Left lung (tissue), 10 donors: ENCODE data around the gene PCBP3. TPM values are rescaled to one million over a fixed set of nuclear protein-coding genes. Genes with fewer than 3 reads are reported as not detected.
"Not testable (repeated sequence)": the region's sequence is repeated elsewhere in the genome, so short reads cannot be mapped to it uniquely, and the experiment has no call there.

Experiments
- ATAC-seq: fragments of 200-7000 bp; cut with Tn5 transposase; one replicate; pipeline ENCODE4 v1.9.1; 2020; ENCODE audit warnings: moderate library complexity
- DNase-seq, 4 donors: peaks; one replicate each; pipeline ENCODE4 v3.0.0-alpha.2; 2013 to 2020
- H3K27ac ChIP-seq, 2 donors: fragments of 200-600 bp; sonication (generic) in 1 of 2; one replicate each; pipeline versions ENCODE4 v1.5.0 to v1.8.0; 2020 to 2021
- H3K27me3 ChIP-seq, 2 donors: fragments of 200-600 bp; sonication (generic) in 1 of 2; one replicate each; pipeline versions ENCODE4 v1.5.0 to v1.8.0; 2020 to 2021
- H3K36me3 ChIP-seq, 2 donors: fragments of 200-600 bp; sonication (generic) in 1 of 2; one replicate each; pipeline versions ENCODE4 v1.5.0 to v1.8.0; 2020 to 2021
- H3K4me1 ChIP-seq, 2 donors: fragments of 200-600 bp; one replicate each; pipeline ENCODE4 v1.8.0; 2021
- H3K4me3 ChIP-seq, 2 donors: fragments of 200-600 bp; sonication (generic) in 1 of 2; one replicate each; pipeline versions ENCODE4 v1.5.0 to v1.8.0; 2020 to 2021; ENCODE audit warnings: mild to moderate bottlenecking in 1 of 2
- H3K9me3 ChIP-seq, 2 donors: fragments of 200-600 bp; sonication (generic) in 1 of 2; one replicate each; pipeline versions ENCODE4 v1.5.0 to v1.8.0; 2020 to 2021
- intact Hi-C, 2 donors: fragments of 100-400 bp; cut with DNase I; formaldehyde crosslinking; loops; one replicate each; pipeline versions ENCODE4 v1.11.2 to v1.14.2; 2022
- polyA plus RNA-seq, 6 donors: library from polyadenylated mRNA; unstranded; fragments of 120-200 nt; gene quantifications; one replicate each; pipeline ENCODE4 v1.2.1, GENCODE V29; 2013; ENCODE audit not compliant: insufficient read length in 6 of 6
- total RNA-seq, 2 donors: library from RNA; stranded (reverse); fragmentation: NEBNext Ultra II Directional; extraction: Animal tissue kit (Norgen Biotek cat#: 25700); gene quantifications; one replicate each; pipeline ENCODE4 v1.2.1, GENCODE V29; 2021
- TF ChIP-seq, protein P1 (sequence below), 2 donors: fragments of 200-600 bp; sonication (generic) in 1 of 2; IDR thresholded peaks; one replicate each; pipeline versions ENCODE4 v1.5.0 to v1.8.0; 2021; ENCODE audit warnings: antibody characterized with exemption in 2 of 2
- donor health status: DM: no; HTN: yes; CAD: no.
- donor health status: DM: no; HTN: no; CAD: no.

Gene PCBP3
- total and polyA plus RNA-seq, 8 donors, result 2.1 to 13.8 (median 3.0) TPM

DNA sequence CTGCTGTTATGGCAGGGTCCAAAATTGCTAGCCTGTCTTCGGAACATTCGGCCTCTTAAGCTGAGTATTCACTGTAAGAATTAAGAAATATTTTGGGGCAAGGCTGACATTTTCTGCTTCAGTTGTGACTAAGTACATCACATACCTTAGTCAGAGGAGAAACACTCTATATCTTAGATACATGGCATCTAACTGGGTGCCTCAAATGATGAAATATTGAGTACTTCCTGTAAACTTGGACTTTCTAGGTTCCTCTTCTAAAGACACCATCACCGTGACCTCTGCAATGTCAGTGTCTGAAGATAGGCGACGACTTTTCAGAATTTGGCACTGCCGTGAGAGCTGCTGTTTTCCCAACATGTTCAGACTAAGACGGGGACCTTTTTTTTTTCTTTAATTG, 65.6 kb downstream of the PCBP3 start:
- Histone ChIP-seq H3K4me3 (no peak overlapping the region), H3K27ac (peak overlapping the region in 1 of 2 donors; percentile 74), H3K36me3 (no peaks in the 10 kb centered on the region), H3K9me3 (peaks cover 0 to 11% of the 10 kb centered on the region in 2 donors), H3K4me1 (peaks cover 0 to 8% of the 10 kb centered on the region in 2 donors), H3K27me3 (no peaks in the 10 kb centered on the region)
- TF ChIP-seq, protein P1, sequence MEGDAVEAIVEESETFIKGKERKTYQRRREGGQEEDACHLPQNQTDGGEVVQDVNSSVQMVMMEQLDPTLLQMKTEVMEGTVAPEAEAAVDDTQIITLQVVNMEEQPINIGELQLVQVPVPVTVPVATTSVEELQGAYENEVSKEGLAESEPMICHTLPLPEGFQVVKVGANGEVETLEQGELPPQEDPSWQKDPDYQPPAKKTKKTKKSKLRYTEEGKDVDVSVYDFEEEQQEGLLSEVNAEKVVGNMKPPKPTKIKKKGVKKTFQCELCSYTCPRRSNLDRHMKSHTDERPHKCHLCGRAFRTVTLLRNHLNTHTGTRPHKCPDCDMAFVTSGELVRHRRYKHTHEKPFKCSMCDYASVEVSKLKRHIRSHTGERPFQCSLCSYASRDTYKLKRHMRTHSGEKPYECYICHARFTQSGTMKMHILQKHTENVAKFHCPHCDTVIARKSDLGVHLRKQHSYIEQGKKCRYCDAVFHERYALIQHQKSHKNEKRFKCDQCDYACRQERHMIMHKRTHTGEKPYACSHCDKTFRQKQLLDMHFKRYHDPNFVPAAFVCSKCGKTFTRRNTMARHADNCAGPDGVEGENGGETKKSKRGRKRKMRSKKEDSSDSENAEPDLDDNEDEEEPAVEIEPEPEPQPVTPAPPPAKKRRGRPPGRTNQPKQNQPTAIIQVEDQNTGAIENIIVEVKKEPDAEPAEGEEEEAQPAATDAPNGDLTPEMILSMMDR (IDR thresholded peaks at IDR 0.05), result no peak
- intact Hi-C loops, result no loop called here
- no peak for DNase-seq
- no peak for ATAC-seq

DNA sequence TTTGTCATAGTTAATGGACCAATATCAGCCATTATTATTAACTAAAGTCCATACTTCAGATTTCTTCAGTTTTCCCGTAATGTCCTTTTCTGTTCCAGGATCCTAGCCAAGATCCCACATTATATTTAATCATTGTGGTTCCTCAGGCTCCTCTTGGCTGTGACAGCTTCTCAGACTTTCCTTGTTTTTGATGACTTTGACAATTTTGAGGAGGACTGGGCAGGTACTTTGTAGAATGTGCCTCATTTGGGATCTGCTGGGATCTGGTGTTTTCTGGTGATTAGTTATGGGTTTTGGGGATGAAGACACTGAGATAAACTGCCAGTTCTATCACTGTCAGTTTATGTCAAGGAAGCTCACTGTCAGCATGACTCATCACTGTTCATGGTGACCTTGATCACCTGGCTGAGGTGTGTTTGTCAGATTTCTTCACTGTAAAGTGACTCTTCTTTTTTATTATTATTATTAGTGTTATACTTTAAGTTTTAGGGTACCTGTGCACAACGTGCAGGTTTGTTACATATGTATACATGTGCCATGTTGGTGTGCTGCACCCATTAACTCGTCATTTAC, 66.3 kb downstream of the PCBP3 start:
- no peaks in the 10 kb centered on the region for H3K27me3 ChIP-seq
- H3K9me3 ChIP-seq, result peaks cover 0 to 11% of the 10 kb centered on the region in 2 donors
- peaks cover 0 to 8% of the 10 kb centered on the region in 2 donors for H3K4me1 ChIP-seq
- DNase-seq (no peak), ATAC-seq (no peak)
- H3K27ac ChIP-seq, result peak overlapping the region in 1 of 2 donors; percentile 74
- no peak overlapping the region for H3K4me3 ChIP-seq
- TF ChIP-seq, protein P1 (IDR thresholded peaks at IDR 0.05), result no peak
- no peaks in the 10 kb centered on the region for H3K36me3 ChIP-seq
- intact Hi-C loops, result no loop called here

DNA sequence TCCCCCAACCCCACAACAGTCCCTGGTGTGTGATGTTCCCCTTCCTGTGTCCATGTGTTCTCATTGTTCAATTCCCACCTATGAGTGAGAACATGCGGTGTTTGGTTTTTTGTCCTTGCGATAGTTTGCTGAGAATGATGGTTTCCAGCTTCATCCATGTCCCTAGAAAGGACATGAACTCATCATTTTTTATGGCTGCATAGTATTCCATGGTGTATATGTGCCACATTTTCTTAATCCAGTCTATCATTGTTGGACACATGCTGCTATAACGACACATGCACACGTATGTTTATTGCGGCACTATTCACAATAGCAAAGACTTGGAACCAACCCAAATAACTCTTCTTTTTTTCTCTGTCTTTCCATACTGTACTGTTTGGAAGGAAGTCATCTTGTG, 66.8 kb downstream of the PCBP3 start:
- H3K4me1 ChIP-seq, H3K36me3 ChIP-seq, H3K4me3 ChIP-seq, H3K27ac ChIP-seq, ATAC-seq, H3K27me3 ChIP-seq, DNase-seq, intact Hi-C loops: not testable (repeated sequence)
- H3K9me3 ChIP-seq, result peaks cover 0 to 11% of the 10 kb centered on the region in 2 donors

DNA sequence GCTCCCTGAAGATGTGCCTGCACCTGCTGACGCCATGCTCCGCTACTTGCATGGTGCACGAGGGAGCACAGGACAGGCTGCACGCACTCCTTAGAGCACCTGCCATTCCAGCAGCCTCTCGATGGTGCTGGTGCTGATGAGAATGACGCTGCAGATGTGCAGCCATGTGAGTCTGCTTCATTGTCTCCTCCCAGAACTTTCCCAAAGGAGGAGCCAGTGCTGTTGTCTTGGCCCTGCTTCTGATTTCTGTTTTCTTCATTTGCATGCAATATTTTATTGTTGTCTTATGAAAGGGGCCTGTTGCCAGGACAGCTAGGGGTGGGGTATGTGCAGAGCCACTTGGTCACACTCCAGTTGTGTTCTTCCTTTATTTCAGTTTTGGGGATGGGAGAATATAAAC, 70.1 kb downstream of the PCBP3 start:
- Histone ChIP-seq H3K27ac (no peak overlapping the region), H3K4me3 (no peak overlapping the region), H3K9me3 (peaks cover 0 to 11% of the 10 kb centered on the region in 2 donors), H3K4me1 (peaks cover 0 to 2% of the 10 kb centered on the region in 2 donors), H3K27me3 (no peaks in the 10 kb centered on the region), H3K36me3 (no peaks in the 10 kb centered on the region)
- intact Hi-C loops, result no loop called here
- TF ChIP-seq, protein P1 (IDR thresholded peaks at IDR 0.05), result no peak
- ATAC-seq, result no peak
- no peak for DNase-seq

DNA sequence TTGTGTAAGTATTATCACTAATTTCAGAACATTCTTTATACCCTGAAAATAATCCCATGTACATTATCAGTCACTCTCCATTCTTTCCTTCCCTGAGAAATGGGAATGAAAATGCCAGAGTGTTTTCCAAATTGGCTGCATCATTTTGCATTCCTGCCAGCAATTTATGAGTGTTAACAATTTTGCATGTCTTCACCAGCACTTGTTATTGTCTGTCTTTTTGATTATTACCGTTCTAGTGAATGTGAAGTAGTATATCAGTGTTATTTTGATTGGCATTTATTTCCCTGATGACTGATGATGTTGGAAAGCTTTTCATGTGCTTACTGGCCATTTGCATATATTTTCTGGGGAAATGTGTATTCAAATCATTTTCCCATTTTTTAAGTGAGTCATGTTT, 71.9 kb downstream of the PCBP3 start:
- Histone ChIP-seq H3K36me3 (no peaks in the 10 kb centered on the region), H3K27me3 (no peaks in the 10 kb centered on the region), H3K9me3 (peaks cover 0 to 11% of the 10 kb centered on the region in 2 donors), H3K4me1 (no peaks in the 10 kb centered on the region), H3K4me3 (no peak overlapping the region), H3K27ac (no peak overlapping the region)
- TF ChIP-seq, protein P1 (IDR thresholded peaks at IDR 0.05), result no peak
- intact Hi-C loops, result no loop called here
- ATAC-seq, result no peak
- DNase-seq, result no peak

DNA sequence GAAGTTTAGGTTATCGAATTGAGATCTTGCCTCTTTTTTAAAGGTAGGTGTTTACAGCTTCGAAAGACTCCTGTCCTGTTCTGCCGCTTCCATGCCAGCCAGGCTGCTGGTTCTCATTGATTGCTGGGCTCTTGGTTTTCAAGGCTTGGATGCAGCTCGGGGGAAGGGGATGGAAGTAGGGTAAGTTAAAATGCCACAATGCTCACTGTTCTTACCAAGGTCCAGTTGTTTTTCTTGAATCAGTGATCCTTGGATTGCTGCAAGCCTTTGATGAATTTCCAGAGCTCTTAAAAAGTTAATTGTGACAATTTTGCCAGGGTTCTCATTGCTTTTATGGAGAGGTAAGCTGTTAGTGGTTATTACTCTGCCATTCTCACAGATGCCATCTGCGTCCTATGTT, 74.9 kb downstream of the PCBP3 start:
- intact Hi-C loops, result no loop called here
- H3K9me3 ChIP-seq, result no peaks in the 10 kb centered on the region
- H3K4me1 ChIP-seq, result no peaks in the 10 kb centered on the region
- H3K27ac ChIP-seq, result no peak overlapping the region
- H3K27me3 ChIP-seq, result no peaks in the 10 kb centered on the region
- DNase-seq (no peak), ATAC-seq (no peak)
- H3K36me3 ChIP-seq, result no peaks in the 10 kb centered on the region
- TF ChIP-seq, protein P1 (IDR thresholded peaks at IDR 0.05), result no peak
- no peak overlapping the region for H3K4me3 ChIP-seq
